Colonic mucosa (tissue), 4 donors: ENCODE results near the gene ERO1B. TPM values are rescaled to one million over a fixed set of nuclear protein-coding genes. Genes with fewer than 3 reads are reported as not detected.

ENCODE experiments used
- DNase-seq: peaks from one replicate; pipeline ENCODE4 v3.0.0-alpha.2; 2020
- H3K27ac ChIP-seq: fragments of 200-600 bp; one replicate; pipeline ENCODE4 v1.8.0; 2021
- H3K27me3 ChIP-seq: fragments of 200-600 bp; one replicate; pipeline ENCODE4 v1.8.0; 2021
- H3K36me3 ChIP-seq: fragments of 200-600 bp; one replicate; pipeline ENCODE4 v1.8.0; 2021
- H3K4me1 ChIP-seq: fragments of 200-600 bp; one replicate; pipeline ENCODE4 v1.8.0; 2021; ENCODE audit warnings: mild to moderate bottlenecking
- H3K4me3 ChIP-seq: fragments of 200-600 bp; one replicate; pipeline ENCODE4 v1.8.0; 2021
- H3K9ac ChIP-seq, 2 donors: one replicate each; pipeline ENCODE4 v1.7.0; 2013; ENCODE audit warnings: control low read depth in 2 of 2, low read depth in 2 of 2, low read length in 2 of 2
- H3K9me3 ChIP-seq: fragments of 200-600 bp; one replicate; pipeline ENCODE4 v1.8.0; 2021
- CTCF ChIP-seq: fragments of 200-600 bp; IDR thresholded peaks from one replicate; pipeline ENCODE4 v1.8.0; 2022; ENCODE audit warnings: antibody characterized with exemption, mild to moderate bottlenecking
- intact Hi-C: fragments of 100-400 bp; cut with DNase I; formaldehyde crosslinking; loops from one replicate; pipeline ENCODE4 v1.14.1; 2022
- total RNA-seq, 2 donors: library from RNA; stranded (reverse); fragmentation: NEBNext Ultra II Directional in 1 of 2; extraction: Animal tissue kit (Norgen Biotek cat#: 25700) in 1 of 2; gene quantifications; one replicate each; pipeline ENCODE4 v1.2.1, GENCODE V29; 2021
- donor health status: healthy.
- donor health status: DM: no; HTN: no; CAD: no.
- donor health status: DM: no; HTN: no; CAD: no.

The ERO1B gene
- total RNA-seq, 2 donors from 2014 or later: 2.3 to 2.7 TPM

- no peaks in the 10 kb centered on the region for H3K4me1 ChIP-seq
- TF ChIP-seq CTCF: no peak
- no peaks in the 10 kb centered on the region for H3K9me3 ChIP-seq
- no peak overlapping the region for H3K9ac ChIP-seq
- intact Hi-C loops: no loop called here
- no peaks in the 10 kb centered on the region for H3K36me3 ChIP-seq
- no peaks in the 10 kb centered on the region for H3K27me3 ChIP-seq
- no peak overlapping the region for H3K4me3 ChIP-seq
- DNase-seq: no peak
- no peak overlapping the region for H3K27ac ChIP-seq
These were observed 19.6 kb upstream of the ERO1B start for GRCh38 chr1:236301080-236301957.

- intact Hi-C loops: no loop called here
- no peaks in the 10 kb centered on the region for H3K27me3 ChIP-seq
- no peaks in the 10 kb centered on the region for H3K36me3 ChIP-seq
- H3K4me3 ChIP-seq: no peak overlapping the region
- no peak for TF ChIP-seq CTCF
- no peak overlapping the region for H3K9ac ChIP-seq
- DNase-seq: no peak
- H3K27ac ChIP-seq: no peak overlapping the region
- H3K4me1 ChIP-seq: no peaks in the 10 kb centered on the region
- H3K9me3 ChIP-seq: no peaks in the 10 kb centered on the region
These were observed 15.4 kb upstream of the ERO1B start for GRCh38 chr1:236297161-236297560.

GRCh38 chr1:236292425-236292824 is 10.7 kb upstream of the ERO1B start:
- H3K4me3 ChIP-seq: no peak overlapping the region
- no peak overlapping the region for H3K9ac ChIP-seq
- no peaks in the 10 kb centered on the region for H3K36me3 ChIP-seq
- H3K27me3 ChIP-seq: no peaks in the 10 kb centered on the region
- H3K4me1 ChIP-seq: no peaks in the 10 kb centered on the region
- no peak for DNase-seq
- no peaks in the 10 kb centered on the region for H3K9me3 ChIP-seq
- intact Hi-C loops: no loop called here
- no peak for TF ChIP-seq CTCF
- H3K27ac ChIP-seq: no peak overlapping the region

- intact Hi-C loops: no loop called here
- Histone ChIP-seq H3K27me3 (no peaks in the 10 kb centered on the region), H3K9me3 (no peaks in the 10 kb centered on the region), H3K9ac (no peak overlapping the region), H3K27ac (no peak overlapping the region), H3K36me3 (no peaks in the 10 kb centered on the region), H3K4me3 (no peak overlapping the region), H3K4me1 (no peaks in the 10 kb centered on the region)
- no peak for DNase-seq
- TF ChIP-seq CTCF: no peak
These were observed 7.9 kb upstream of the ERO1B start for GRCh38 chr1:236289492-236290131.

- Histone ChIP-seq H3K9me3 (no peaks in the 10 kb centered on the region), H3K4me1 (no peaks in the 10 kb centered on the region), H3K36me3 (no peaks in the 10 kb centered on the region), H3K27me3 (no peaks in the 10 kb centered on the region), H3K4me3 (no peak overlapping the region), H3K27ac (no peak overlapping the region), H3K9ac (no peak overlapping the region)
- TF ChIP-seq CTCF: no peak
- intact Hi-C loops: no loop called here
- DNase-seq: no peak
These were observed 6.8 kb upstream of the ERO1B start for GRCh38 chr1:236288620-236288976.
